ENCODE data around the gene RGL4.

RGL4 gene

GRCh38 chr22:23713696-23714595, 23.1 kb downstream of the RGL4 start:
- Histone ChIP-seq H3K27ac (no peak overlapping the region), H3K4me3 (ENCODE audit: low read depth, low read length) (no peak overlapping the region), H3K27me3 (replicated peaks) (no peaks in the 10 kb centered on the region), H3K36me3 (replicated peaks) (peaks cover 19% of the 10 kb centered on the region)
- no peak for TF ChIP-seq CTCF (IDR thresholded peaks at IDR 0.05; ENCODE audit: low read depth, low read length, missing control alignments)
- in situ Hi-C loops (cut with HindIII; ENCODE audit: low pct_ligation_motif_present, low sequenced_read_pairs): no loop called here
- no peak for DNase-seq

DNA sequence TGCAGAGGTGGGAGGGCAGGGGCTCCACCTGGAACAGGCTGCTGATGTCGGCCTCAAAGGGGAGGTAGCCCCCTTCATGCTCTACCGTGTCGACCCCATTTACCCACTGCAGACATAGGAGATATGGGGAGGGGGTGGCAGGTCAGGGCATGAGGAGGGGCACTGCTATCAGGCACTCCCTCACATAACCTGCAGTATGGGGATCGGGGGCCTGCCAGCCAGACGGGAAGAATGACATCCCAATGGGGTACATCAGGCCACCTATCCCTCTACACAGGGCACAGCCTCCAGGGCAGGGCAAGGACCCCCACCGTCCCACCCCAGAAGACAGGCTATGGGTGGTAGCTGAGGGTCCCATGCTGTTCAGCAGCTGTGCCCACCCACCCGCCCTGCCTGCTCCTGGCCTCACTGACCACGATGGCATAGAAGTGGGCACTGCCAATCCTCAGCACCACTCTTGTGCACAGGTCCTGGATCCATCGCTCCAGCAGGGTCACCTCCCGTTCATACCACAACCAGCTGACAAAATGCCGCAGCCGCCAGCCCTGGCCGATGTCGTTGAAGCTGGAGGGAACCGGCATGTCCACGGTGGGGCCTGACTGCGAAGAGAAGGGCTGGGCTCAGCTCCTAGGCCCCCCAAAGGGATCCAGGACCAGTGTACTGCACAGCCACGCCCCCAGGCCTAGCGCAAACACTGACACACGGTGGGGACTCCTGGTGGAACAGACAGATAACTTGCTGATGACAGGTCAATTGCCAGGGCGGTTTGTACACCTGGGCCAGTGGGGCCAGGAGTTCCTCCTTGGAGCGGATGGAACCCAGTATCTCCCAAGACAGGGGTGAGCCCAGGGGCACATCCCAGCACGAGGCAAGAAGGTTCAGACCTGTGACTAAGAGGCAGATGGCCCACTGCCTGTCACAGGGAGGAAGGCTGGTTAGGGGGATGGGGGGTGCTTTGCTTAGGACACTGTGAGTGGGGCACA, 24.1 kb downstream of the RGL4 start:
- no peak overlapping the region for H3K27ac ChIP-seq
- no peak for TF ChIP-seq CTCF (IDR thresholded peaks at IDR 0.05; ENCODE audit: low read depth, low read length, missing control alignments)
- DNase-seq: no peak

DNA sequence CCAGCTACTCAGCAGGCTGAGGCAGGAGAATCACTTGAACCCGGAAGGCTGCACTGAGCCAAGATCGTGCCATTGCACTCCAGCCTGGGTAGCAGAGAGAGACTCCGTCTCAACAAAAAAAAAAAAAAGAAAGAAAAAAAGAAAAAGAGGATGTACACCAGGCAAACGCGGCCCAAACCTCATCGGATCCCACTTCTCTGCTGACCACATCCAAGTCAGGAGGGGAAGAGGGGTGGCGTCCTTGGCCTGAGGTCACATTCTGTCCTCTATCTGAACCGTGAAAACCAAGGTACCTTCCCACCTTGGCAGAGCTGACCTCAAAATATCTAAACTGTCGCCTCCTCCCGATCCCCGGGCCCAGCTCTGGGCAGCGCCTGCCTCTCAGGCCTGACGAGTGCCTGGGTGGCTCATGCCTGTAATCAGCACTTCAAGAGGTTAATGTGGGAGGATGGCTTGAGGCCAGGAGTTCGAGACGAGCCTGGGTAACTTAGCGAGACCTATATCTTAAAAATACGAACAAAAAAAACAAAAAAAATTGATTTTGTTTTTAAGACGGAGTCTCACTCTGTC, 25.1 kb downstream of the RGL4 start:
- Histone ChIP-seq H3K27me3 (replicated peaks) (no peaks in the 10 kb centered on the region), H3K27ac (no peak overlapping the region), H3K4me3 (ENCODE audit: low read depth, low read length) (no peak overlapping the region), H3K36me3 (replicated peaks) (peaks cover 10% of the 10 kb centered on the region)
- in situ Hi-C loops (cut with HindIII; ENCODE audit: low pct_ligation_motif_present, low sequenced_read_pairs): no loop called here
- DNase-seq: no peak
- TF ChIP-seq CTCF (IDR thresholded peaks at IDR 0.05; ENCODE audit: low read depth, low read length, missing control alignments): no peak

More for the DNA sequence above, 24.1 kb downstream of the RGL4 start:
- in situ Hi-C loops (cut with HindIII; ENCODE audit: low pct_ligation_motif_present, low sequenced_read_pairs): no loop called here
- Histone ChIP-seq H3K4me3 (ENCODE audit: low read depth, low read length) (no peak overlapping the region), H3K36me3 (replicated peaks) (peaks cover 12% of the 10 kb centered on the region), H3K27me3 (replicated peaks) (no peaks in the 10 kb centered on the region)

DNA sequence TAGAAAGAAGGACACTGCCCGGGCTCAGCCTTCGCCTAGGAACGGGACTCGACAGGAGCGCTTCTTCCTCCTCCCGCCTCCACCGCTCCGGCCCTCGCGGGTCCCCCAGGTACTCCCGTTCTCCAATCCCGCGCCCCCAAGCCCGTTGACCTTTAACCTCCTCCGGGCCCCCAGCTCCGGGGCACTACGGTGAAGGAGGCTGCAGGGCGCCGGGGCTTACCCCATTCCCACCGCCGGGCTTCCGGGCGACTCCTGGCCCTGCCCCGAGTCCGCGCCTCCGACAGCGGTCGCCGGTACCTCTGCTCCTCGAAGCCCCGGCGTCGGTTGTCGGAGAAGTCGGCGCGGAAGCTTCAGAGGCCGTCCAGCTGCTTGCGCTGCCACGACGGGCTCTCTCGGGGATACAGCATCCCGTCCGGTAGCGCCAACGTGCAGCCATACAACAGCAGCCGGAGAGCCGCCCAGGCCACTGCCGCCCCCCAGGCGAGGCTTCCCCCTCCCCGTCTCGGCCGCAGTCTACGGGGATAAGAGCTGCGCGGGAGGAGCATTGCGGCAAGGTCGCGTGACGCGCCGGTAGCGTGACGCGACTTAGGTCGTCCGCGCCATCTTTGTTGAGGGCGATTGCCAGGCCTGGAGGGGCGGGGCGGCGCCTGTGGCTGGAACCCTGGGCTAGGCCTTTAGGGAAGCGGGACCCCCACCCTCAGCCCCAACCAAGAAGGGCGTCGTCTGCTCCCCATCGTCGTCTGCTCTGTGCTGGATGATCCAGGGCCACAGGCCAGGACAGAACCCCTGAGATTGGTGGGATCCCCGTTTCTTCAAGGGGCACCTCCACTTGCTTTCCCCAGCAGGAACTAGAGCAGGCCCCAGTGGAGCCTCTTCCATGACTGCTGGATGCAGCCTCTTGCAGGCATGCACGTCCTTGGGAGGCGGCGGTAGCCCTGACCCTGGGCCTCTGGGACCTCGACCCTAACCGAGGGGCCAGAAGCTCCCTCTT, 26.3 kb downstream of the RGL4 start:
- Histone ChIP-seq H3K36me3 (replicated peaks) (peaks cover 7% of the 10 kb centered on the region), H3K27ac (peak overlapping the region; percentile 59), H3K4me3 (ENCODE audit: low read depth, low read length) (peak overlapping the region; percentile 88), H3K27me3 (replicated peaks) (no peaks in the 10 kb centered on the region)
- DNase-seq: peak; percentile 65
- TF ChIP-seq CTCF (IDR thresholded peaks at IDR 0.05; ENCODE audit: low read depth, low read length, missing control alignments): no peak
- in situ Hi-C loops (cut with HindIII; ENCODE audit: low pct_ligation_motif_present, low sequenced_read_pairs): no loop called here
